GM19238 (cell line): ENCODE data around the gene ATP10A.
"Not testable (repeated sequence)": the region's sequence is repeated elsewhere in the genome, so short reads cannot be mapped to it uniquely, and the experiment has no call there.

ENCODE experiments used
- DNase-seq: peaks from one replicate; pipeline ENCODE4 v3.0.0; 2011; ENCODE audit warnings: low spot score; ENCODE audit not compliant: insufficient read length

The ATP10A gene

DNA sequence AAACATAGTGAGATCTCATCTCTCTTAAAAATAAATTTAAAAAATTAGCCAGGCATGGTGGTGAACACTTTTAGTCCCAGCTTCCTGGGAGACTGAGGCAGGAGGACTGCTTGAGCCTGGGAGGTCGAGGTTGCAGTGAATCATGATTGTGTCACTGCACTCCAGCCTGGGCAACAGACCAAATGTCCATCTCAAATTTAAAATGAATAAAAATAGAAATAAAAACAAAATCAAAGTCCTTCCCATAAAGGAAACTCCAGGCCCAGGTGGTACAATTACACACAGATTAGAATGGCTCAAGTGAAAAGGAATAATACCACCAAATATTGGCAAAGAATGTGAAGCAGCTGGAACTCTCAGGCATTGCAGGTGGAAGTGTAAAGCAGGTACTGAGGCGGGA is 19.3 kb upstream of the ATP10A start:
- DNase-seq, result no peak

DNA sequence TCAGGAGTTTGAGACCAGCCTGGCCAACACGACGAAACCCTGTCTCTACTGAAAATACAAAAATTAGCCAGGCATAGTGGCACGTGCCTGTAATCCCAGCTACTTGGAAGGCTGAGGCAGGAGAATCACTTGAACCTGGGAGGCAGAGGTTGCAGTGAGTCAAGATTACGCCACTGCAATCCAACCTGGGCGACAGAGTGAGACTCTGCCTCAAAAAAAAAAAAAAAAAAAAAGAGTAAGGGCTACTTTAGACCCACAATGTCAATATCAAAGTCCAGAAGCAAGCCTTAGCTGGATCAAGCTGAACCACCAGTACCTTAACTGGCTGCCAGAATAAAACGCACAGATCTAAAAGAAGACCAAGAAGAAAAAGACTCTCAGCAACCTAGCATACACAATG is 17.8 kb upstream of the ATP10A start:
- DNase-seq, result not testable (repeated sequence)

DNA sequence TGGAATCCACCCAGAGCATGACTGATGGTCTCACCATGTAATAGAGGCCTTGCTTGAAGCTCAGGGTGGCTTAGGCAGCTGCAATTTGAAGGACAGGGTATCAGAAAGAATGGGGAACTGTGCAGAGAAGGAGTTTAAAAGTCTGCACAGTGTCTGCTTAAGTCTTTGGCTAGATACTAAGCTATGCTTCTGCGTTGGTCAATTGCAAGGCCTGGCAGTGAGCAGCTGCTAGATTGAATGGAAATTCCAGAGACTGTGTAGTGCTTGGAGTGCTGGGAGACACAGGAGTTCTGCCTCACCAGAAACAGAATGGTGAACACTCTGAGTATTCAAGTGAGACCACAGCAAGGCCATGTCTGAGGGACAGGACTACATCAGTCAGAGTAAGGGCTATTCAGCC is 17.3 kb upstream of the ATP10A start:
- no peak for DNase-seq

DNA sequence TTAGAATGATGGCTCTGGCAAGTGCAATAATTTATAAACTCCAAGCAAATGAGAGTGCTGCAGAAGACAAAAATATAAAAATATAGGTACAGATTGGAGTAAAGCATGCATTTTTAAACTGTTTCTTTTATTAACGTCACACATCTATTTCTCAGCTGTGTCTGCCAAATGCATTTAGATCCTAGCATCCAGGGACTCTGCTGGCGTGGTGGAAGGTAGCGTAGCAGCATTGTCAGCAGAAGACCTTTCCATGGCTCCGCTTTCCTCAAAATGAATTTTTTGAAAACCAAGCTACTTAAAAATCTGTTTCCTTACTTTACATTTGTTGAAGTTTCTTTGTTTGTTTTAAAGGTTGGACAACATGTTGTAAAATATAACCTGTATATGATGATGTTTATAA is 16.3 kb upstream of the ATP10A start:
- no peak for DNase-seq

DNA sequence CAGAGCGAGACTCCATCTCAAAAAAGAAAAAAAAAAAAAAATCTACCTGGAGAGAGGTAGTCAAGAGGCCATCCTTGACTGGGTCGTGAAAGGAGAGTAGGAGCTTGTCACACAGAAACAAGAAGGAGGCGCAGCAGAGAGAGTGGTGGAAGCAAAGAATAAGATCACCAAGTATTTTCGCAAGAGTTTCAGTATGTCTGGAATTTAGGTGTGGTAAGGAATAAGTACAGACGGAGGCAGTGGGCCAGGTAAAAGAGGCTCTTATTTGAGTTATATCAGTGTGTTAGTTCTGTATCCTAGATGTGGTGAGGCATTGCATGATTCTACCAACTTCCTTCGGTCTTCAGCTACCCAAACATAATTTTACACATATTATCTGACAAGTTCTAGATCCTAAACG is 14.6 kb upstream of the ATP10A start:
- DNase-seq, result no peak

DNA sequence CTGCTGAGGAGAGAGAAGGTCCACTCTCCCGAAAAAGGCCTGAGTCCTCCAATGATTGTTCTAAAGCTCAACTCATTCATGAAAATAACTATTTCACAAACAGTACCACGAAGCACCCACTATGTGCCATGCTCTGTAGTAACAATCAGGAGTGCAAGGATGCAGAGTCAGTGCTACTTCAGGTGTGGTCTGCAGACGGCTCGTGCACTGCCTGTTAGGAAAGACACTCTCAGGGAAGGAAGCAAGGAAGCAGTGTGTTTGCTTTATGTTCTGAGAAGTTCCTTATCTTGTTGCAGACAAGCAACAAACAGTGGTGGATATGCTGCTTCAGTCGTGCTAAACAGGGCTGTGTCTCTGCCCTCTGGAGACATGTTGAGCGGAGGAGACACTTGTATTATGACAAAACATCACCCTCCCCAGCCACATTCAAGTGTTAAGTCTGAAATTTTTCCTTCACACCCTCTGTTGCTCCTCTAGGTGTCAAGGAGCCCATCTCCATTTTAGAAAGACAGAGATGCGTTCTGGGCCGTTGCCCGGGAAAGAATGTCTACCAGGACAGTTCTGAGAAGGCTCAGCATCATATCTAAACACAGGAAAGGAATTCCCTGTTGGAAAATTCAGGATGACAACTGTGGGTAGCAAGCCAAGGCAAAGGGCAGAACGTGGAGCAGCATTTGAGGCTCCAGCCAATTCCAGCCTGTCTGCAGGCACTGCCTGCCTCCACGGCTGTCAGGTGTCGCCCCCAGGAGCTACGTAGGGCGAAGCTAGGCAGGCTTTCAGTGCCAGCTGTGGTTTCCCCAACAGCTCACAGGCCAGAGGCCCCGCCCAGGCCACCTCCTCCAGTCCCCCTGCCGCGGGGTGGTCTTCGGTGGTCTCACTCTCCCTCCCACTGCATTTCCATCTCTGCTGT is 13.4 kb upstream of the ATP10A start:
- DNase-seq, result no peak

DNA sequence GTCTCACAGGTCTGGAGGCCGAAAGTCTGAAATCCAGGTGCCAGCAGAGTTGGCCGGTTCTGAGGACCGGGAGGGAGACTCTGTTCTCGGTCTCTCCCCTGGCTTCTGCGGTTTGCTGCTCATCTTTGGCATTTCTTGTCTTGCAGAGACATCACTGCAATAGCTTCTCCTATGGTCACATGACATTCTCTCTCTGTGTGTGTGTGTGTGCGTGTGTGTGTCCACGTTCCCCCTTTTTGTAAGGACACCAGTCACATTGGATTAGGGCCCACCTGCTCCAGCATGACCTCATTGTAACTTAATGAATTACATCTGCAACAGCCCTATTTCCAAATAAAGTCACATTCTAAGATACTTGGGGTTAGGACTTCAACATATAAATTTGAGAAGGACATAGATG is 12.4 kb upstream of the ATP10A start:
- DNase-seq, result no peak

DNA sequence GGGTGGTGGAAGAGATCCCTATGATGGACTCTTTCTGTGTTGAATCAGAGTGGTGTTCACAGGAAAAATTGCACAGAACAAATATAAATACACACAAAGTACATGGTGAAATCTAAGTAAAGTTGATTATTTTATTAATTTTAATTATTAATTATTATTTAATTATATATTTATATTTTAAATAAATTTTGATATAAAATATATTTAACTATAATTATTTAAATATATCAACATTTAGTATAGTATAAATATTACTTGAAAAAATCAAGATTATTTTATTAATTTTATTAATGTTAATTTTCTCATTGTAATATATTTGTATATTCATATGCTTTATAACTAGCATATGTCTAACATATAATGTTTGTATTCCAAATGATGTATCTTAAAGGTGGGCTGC is 11.3 kb upstream of the ATP10A start:
- no peak for DNase-seq

DNA sequence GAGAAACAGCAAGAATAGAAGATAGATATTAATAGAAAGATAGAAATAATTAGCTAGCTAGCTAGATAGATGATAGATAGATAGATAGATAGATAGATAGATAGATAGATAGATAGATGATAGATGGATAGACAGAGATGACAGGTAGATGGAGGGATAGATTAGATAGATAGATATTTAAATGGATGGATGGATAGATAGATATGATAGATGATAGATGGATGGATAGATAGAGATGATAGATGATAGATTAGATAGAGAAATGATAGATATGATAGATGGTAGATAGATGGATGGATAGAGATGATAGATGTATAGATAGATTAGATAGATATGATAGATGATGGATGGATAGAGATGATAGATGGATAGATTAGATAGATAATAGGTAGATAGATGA is 8.3 kb upstream of the ATP10A start:
- no peak for DNase-seq

DNA sequence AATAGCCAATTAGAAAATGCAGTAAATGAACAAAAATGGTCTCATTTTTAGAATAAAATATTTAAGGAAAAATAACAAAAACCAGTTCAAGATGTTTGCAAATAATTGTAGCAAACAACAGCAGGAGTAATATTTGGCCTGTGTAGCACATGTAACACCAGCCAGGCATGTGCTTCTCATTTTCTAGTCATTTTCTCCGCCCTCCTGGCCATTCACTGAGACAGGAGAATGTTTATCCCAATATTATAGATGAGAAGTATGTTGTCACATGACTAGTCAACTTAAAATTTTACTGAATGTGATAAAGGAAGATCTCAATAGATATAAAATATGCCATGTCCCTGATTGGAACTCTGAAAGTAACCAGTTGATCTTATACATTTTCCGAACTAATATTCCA is 7.8 kb upstream of the ATP10A start:
- DNase-seq, result no peak

DNA sequence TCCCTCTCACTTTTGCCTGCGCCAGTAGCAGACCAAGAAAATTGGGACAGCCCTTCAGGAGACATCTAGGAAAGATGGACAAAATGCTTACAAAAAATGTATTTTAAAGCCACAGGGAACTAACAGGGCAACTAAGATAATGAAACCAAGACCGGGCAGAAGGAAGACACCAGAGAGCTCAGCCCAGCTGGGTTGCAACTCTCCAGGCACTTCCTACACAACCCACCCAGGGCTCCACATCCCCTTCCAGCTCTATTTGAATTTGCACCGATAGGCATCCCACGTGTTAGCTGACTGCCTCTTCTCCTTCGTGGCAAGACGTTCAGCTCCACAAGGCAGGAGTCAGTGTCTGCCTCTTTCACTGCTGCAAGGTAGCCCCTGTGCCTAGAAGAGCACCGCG is 6.6 kb upstream of the ATP10A start:
- DNase-seq, result no peak

DNA sequence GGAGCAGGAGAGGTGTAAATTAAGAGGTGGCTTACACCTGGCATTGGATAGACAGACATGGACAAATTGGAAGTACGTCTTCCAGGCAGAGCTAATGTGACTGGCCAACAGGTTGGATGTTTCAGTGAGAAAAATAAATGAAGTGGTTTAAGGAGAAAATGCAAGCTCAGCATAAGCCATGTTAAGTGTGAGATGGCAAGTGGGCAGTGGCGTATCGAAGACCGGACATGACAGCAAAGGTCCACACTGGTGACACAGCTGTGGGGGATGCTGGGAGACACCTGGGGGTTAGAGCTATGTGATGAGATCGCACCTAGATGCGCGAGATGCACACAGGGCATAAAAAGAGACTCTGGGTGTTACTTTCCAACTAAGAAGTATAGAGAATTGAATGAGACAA is 3.7 kb upstream of the ATP10A start:
- DNase-seq, result no peak

DNA sequence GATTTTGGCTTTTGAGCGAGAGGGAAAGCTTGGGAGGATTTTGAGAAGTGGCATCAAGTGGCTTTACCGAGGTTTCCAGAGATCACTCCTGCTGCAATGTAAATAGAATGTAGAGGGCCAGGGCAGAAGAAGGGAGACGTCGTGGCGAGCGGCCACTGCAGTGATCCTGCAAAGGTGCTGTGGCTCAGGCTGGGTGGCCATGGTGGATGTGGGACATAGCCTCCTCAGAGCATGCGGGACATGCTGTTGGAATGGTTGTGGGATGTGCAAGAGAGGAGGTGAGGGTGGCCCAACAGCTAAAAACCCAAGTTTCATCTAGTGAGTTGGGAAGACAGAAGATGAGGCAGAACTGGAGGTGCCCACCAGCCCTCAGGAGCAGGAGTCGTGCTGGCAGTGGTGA is 3.1 kb upstream of the ATP10A start:
- DNase-seq, result no peak

DNA sequence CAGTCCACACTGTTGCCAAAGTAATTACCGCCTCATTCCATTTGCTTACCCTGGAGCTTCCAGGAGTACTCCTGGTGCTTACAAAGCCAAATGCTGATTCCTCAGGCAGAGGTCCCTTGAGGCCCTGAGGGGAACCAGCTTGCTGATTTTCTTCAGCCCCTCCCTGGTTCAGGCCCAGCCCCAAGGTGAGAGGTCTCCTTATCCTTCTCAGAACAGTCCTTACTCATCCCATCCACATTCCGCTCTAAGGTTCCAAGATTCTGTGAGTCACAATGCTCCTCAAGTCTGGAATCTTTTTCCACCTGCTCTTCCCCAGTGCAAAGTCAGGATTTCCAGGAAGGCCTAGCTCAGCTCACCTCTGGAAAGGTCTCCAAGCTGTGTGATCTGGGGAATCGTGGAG is 1.8 kb upstream of the ATP10A start:
- DNase-seq, result no peak

DNA sequence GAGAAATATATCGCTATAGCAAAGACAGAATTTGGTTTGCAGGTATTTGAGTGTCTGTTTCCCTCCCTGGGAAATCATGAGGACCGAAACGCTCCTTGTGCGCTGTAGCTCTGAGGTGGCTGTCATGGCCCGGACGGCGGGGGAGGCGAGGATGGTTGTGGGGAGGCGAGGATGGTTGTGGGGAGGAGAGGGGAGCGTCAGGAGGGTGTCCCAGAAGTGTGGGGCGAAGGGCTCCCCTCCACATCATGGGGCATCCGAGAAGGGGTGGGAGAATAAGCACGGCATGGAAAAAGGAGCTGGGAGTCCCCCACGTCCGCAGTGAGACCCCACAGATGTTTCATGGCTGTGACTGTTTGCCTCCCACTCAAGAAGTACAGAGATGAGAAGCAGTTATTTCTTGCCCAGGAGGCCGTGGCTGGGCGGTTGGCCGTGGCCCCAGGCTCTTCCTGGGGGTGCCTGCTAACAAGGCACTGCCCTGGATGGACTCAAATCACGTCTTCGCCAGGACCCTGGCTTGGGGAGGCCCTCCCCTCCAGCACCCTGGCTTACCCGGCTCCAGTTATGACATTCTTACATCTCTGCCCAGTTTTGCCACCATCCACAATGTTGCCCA is 947 bp upstream of the ATP10A start:
- no peak for DNase-seq

DNA sequence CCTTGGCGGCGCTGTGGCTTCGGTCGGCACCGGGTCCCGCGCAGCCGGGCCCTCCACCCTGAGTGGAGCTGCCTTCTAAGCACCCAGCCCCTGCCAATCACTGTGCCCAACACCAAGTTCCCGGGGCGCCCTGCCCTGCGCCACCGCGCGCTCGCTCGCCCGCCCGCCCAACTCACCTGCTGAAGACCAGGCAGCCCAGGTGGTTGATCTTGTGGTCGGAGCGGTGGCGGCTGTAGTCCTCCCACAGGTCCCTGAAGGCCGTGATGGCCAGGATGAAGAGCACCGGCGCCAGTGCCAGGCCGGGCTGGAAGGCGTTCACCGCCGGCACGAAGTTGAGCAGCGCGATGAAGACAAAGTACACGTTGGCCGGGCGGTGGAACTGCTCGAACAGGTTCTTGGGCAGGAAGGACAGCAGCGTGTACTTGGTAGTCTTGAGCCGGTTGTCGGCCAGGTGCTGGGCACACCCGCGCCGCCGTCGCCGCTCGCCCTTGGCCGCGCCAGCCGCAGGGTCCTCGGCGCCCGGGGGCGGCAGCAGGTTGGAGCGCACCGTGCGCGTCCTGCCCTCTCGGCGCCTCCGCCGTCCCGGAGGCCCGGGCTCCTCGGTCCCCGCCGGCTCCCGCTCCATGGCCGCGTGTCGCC is 536 bp downstream of the ATP10A start:
- no peak for DNase-seq

DNA sequence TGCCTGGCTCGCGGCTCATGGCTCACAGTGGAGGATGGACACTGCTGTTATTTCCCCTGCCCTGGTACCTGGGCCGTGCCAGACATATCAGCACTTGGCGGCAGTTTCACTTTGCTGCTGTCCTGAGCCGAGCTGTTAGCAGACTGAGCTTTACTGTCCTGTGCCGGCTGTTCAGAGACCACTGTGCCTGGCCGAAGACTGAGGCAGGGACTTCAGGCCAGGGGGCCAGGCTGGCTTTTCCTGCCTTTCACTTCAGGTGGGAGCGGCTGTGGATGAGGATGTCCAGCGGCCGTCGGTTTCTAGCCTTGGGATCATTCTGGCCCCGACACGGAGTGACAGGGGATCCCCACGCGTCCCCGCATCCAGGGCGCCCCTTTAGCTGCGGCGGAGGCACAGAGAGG is 1.1 kb downstream of the ATP10A start:
- no peak for DNase-seq

DNA sequence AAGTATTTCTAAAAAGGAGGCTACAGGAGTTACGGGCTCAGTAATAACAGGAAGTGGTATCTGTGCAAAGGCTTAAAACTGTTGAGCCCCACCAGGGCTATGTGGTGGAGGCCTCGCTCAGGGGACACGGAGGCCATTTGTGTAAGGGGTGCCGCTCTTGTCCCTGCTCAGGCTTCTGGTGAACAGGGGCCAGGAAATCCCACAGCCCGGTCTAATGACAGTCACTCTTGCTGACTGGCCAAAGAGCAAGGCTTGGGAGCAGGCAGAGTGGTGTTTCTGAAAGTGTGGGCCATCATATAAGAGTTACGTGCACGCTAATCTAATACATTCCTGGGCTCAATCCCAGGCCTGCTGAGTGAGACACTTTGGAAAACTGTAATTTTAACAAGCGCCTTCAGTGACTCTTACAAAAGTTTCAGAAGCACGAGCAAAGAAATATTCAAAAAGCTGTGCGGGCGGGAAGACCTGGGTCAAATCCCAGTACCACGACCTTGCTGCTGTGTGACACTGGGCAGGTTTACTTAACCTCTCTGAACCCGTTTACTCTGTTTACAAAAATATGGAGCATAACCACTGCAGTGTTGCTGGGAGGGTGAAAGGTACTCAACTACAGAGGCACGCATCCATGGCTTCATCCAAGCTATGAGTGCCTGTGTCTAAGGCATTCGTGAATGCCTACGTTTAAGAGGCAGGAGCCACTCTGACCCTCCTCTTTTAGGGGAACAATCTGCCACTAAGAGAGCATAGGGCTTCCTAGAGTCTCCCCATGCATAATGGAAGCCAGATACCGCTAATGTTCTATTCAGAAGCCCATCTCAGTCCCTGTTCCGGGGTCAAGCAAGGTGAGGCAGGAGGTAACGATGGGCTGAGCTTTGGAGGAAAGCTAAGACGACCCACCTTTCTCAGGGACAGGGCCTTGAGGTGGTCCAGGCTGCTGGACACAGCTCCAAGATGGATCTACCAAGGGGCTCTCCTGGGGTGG is 2.0 kb downstream of the ATP10A start:
- DNase-seq, result no peak

DNA sequence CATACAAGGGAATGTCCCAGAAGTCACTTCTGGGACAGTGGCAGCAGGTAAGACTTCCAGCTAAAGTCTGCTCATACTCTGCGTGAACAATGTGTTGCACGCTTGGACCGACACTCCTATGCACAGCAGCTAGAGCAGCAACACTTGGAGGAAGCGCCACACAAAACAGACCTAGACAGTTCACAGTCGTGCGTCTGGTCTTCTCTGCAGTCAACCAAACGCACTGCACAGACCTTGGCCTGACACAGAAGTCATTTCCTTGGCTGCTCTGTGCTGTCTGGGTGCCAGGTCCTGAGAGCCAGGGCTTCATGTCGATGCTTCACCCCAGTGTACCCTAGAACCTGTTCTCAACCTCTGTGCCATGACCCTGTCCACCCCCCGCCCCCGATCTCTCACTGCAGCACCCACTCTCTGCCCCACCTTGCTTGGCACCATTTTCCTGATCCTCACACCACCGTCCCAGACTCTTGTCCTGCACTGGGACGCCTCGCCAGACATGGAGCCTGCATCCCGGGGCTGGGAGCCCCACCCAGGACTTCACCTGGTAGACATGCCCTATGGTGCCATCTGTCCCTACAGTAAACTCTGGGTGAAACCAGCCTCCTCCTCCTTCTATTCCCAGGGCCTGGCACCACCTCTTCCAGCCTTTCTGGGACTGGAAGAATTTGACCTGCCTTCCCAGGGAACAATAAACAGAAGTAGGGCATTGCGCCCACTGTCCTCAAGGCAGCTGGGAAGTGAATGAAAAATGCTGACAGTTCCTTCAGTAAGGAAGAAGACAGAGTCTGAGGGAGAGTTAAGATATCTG is 3.1 kb downstream of the ATP10A start:
- no peak for DNase-seq

DNA sequence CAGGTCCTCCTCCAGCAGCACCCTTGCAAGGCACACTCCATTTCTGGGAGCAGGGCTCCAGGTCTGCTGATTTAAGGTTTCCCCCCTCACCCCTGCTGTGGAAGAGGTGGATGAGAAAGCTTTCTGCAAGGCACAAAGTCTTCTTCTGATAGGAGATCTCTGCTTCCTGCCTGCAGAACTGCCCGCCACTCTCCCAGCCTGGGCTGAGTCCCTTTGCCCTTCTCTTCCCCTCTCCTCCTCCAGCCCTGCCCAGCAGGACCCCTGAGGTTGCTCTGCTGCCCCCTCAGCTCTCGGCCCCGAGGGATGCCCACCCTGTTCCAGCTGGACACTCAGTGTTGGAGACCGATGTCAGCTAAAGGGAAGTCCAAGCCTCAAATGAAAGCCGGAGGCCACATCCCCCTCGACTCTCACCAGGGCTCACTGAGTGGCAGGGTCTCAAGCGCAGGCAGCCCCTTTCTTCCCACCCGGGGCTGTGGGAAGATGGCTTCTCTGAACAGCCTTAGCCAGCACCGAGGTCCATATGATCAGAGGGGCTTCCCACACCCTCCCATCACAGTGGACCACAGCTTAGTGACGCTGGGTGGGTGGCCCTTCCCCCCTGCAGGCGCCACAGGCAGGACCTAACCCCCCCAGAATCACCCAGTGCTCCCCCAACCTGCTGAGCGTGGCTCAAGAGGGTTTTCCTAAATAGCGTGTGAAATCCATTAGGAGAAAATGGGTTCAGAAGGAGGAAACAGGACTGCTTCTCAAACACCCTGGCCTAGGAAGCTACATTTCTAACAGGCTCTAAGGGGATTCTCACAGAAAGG is 4.0 kb downstream of the ATP10A start:
- no peak for DNase-seq
